ENCODE data around the gene ZIC2.

Gene ZIC2

DNA sequence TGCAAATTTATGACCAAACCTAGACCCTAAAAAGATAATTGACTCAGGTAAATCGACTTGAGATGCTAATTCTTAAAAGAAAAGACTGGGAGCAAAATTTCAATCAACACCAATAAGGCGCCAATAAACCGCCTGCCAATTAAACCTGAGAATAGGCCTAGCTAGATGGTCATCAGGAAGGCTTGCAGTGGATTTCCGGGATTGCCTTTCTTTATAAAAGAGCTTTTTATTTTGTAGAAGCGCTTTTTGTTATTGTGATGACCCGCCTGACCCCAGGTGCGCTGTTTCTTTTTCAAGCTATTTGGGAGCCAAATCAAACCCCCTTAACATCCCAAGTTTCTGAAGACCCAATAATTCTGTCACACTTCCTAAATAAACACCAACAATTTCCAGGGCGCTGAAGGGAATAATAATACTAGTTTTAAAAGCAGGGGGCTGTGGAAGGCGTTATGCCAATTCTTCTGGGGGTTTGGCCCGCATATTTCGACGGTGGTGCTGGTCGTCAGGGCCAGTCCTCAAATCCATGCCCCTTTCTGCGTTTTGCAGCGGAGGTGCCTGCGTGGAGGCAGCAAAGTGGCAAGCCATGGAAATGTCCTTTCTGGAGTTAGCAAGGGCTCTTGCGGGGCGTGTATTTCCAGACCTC lies 7.2 kb upstream of the ZIC2 start:
- no peak for DNase-seq (ENCODE audit: low read depth in 1 of 2, low spot score in 1 of 2)

DNA sequence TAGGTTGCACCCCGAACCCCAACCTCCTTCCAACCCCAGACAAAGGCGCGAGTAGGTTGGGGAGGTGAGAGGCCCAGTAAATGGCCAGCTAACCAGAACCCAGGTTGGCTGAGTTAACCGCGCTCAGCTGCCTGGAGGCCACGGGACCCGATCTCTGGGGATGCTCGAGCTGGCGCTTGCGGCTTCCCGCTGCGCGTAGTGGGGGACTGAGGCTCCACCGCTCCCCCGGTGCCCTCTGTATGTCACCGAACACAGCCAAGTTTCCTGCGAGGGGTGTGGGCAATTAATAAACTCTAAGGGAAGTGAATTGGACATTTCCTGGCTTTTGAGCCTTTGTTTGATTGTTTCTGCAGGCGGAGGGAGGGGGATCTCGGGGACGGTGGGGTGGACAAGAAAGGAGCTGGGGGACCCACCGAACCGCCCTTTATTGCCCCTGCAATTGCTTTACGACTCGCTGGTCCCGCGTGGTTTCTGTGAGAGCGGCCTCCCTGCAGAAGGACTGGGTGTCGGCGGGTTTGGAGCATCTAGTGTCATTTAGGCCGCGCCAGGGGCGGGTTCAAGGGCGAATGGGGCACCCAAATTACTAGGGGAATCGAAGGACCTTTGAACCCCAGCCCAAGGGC lies 6.5 kb upstream of the ZIC2 start:
- DNase-seq (ENCODE audit: low read depth in 1 of 2, low spot score in 1 of 2), result no peak

DNA sequence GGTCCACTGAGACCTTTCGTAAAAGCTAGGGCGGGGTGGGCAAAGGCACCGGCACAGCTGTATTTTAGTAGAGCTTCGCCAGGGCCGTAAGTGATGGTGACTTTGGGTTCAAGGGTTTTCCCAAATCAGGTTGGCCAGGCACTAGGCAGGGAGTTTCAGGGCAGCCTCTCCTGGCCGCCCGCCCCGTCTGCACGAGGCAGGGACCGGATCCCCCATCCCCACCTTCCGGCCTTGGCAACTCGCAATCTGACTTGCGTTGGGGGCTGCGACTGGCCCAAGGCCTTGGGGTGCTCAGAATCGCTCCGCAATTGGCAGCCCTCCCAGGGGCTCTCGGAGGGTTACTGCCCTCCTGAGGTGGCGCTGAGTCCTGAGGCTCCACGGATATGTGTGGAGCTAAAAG lies 6.0 kb upstream of the ZIC2 start:
- no peak for DNase-seq (ENCODE audit: low read depth in 1 of 2, low spot score in 1 of 2)

DNA sequence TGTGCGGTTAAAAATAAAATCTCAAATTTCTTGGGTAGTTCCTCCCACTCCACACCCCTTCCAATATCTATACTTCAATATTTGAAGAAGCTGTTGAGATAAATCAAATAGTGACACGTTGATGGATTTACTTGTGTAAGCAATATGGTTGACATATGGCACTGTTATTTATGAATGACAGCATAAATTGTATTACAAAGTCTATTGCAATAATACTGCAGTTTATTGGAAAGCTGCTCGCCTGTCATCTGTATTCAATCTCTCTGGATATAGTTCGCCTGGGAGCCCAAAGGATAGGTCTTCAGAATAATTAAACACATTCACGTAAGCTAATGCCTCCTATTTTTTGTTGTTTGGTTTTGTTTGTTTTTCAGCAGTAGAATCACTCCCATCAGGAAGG lies 5.0 kb upstream of the ZIC2 start:
- DNase-seq (ENCODE audit: low read depth in 1 of 2, low spot score in 1 of 2), result no peak

DNA sequence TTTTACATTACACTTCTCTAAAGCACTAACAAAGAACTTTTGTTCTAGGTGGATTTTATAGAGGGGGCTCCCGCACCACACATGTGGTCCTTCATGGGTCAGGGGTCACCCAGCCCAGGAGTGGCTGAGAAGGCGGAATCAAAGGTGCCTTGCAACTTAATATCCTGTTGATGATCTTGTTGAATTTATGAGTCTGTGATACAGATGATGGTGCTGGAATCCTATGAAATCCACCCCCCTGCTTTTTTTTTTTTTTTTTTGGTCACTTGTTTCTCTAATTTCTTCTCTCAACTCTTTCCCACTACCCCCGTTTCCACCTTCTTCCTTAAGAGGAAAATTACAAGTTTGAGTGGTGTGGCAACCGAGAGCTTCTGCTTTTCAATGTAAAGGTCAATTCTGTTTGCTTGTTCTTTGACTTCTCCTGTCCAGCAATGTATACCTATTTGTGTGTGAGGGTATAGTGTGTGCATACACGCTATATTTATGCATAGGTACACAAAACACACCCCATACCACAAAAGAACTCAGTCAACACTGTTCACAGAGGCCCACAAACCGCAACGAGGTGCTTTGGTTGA lies 4.2 kb upstream of the ZIC2 start:
- DNase-seq (ENCODE audit: low read depth in 1 of 2, low spot score in 1 of 2), result no peak

DNA sequence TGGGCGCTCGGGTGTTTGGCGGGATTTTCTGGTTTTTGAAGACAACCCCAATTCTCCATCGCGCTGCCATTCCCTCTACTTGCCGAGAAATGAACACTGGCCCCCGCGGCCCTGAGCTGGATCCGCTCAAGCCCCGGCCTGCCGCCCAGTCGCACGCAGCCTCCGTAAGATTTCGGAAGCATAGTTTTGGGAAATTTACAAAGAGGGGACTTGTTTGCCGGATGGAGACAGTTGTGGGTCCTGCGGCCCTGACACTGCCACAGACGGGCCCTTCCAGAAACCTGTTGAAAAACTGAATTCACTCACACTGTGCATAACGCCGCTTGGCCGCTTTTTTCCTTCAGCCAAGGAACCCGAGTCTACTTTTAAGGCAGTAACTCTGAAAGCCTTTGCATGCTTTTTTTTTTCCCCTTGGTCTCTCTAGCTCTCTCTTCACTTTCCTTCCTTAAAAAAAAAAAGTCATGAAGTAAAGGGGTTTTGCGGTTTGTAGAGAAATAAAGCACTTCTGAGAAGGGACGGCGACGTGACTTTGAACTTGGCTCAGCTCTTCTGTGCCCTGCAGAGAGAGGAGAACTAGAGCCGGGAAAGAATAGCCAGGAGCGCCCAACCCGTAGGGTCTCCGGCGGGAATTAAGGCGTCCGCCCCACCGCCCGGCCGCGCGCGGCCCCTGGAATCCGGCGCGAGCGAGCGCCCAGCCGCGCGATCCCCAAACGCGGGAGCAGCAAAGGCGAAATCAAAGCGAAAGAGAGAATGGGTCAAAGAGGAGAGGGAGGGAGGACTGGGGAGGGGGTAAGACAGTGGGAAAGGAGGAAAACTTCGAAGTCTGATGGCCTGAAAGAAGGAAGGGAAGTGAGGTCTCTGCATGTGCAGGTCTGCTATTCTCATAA lies 3.4 kb upstream of the ZIC2 start:
- DNase-seq (ENCODE audit: low read depth in 1 of 2, low spot score in 1 of 2), result no peak

DNA sequence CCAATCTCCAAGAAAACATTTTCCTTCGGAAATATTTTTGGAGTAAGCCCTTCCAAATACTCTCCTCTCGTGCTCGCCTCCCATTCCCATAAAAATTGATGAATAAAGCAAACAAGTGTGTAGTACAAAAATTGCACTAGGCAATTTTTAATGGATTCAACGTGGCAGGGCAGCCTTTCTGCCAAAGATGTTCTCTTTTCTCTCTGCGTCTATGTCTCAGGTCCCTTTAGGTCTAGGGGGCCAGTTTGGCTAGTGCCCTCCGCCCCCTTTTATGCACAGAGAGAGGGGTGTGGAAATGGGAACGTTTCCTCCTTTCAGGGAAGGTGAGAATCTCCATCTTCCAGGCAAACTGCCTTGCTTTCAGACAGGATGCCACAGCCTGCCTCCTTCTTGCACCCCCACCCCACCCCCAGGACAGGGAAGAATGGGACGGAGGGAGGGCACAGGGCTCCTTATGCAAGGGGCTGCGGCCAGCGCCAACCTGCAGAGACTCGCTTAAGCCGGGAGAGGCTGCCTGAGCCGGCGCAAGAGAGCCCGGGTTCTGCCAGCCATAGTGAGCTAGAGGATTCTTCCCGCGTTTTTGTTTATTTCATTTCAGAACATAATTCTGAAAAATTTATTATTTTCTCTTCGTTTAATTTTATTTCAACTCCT lies 2.7 kb upstream of the ZIC2 start:
- no peak for DNase-seq (ENCODE audit: low read depth in 1 of 2, low spot score in 1 of 2)

DNA sequence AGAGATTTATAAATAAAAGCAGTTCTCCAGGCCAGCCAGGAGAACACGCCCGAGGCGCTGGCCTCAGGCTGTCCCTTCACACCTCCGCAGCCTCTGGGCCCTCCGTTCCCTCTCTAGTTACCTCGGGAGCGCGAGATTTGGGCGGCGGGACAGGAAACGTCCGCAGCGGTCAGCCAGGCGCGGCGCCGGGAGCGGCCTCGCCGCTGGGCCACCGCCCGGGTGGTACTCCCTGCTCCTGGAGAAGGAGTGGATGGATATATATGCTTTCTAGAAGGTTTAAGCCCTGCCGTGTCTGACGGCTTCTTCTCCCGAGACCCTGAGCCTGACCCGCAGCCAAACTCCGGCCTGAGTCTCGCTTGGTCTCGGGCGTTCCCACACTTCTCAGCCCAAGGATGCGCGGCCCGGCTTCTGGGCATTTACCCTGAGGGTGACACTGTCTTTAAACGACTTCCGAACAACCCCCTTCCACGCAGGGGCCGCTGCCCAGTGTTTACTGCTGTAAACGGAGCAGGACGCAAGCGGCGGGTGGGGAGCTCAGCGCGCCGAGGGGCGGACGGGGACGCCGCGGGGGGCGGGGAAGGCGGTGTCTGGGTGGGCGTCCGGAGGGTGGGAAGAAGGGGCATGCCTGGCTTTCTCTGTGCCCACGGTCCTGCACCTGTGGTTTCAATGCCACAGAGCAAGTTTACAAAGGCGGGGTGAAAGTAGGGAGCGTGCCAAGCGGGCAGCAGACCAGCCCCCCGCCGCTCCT lies 2.0 kb upstream of the ZIC2 start:
- DNase-seq (ENCODE audit: low read depth in 1 of 2, low spot score in 1 of 2), result no peak

DNA sequence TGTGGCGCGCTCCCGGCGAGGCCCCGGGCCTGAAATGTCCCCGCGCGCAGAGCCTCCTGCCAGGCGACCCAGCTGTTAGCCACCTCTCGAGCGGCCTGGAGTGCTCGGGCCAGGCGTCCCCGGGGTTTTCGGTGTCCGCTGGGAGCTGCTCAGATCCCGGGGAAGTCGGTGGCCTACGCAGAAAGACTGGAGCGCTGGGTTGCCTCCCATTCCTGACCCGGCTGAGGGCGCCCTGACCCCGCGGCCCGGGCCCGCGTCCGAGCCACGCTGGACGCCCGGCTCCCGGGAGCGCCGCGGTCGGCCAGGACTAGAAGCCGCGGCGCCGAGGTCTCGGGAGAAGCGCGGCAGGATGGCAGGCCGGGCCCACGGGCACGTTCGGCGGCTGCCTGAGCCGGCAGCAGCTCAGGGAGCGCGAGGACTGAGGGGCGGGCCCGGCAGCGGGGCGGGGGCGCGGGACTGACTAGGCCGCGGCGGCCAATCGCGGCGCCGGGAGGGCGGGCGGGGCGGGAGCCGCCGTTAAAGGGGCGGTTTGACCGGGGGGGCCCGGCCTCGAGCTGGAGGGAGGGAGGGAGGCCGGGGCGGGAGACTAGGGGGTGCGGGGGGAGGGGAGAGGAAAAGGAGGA lies 1.3 kb upstream of the ZIC2 start:
- peak in 1 of 2 donors; percentile 32 for DNase-seq (ENCODE audit: low read depth in 1 of 2, low spot score in 1 of 2)

DNA sequence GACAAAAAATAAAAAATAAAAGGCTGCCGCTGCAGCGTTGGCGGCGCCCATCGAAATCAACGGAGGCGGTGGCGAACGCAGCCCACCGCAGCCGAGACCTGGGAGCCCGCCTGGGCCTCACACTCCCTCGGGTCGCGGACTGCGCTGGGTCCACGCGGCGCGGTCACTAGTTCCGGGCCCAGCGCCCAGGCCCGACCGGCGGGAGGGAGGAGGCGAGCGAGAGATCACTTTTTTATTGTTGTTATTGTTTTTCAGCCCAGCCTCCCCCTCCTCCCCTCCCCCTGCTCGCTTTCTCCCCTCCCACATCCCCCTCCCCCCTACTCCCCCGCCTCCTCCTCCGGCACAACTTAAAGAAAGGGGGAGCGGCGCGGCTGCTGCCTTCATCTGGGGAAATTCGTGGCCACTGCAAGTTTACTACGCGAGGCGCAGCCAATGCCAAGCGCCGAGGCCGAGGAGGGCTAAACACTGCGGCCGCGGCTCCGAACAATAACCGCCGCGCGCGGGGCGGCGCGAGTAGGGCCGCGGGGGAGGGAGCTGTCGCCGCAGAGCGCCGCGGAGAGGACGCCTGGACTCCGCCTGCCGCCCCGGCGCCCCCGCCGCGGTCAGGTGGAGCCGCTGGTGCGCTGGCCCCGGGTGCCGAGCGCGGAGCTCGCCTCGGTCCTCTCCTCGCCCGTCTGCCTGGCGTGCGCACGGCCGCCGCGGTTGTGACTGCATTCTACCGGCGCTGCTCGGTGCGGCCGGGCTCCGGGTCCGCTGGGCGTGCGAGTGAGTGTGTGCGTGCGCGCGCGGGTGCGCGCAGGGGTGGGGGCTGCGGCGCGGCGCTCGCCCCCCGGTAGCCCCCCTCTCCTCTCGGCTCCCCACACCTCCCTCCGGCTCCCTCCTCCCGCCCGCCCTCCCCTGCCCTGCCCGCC lies 505 bp upstream of the ZIC2 start:
- DNase-seq (ENCODE audit: low read depth in 1 of 2, low spot score in 1 of 2), result no peak

DNA sequence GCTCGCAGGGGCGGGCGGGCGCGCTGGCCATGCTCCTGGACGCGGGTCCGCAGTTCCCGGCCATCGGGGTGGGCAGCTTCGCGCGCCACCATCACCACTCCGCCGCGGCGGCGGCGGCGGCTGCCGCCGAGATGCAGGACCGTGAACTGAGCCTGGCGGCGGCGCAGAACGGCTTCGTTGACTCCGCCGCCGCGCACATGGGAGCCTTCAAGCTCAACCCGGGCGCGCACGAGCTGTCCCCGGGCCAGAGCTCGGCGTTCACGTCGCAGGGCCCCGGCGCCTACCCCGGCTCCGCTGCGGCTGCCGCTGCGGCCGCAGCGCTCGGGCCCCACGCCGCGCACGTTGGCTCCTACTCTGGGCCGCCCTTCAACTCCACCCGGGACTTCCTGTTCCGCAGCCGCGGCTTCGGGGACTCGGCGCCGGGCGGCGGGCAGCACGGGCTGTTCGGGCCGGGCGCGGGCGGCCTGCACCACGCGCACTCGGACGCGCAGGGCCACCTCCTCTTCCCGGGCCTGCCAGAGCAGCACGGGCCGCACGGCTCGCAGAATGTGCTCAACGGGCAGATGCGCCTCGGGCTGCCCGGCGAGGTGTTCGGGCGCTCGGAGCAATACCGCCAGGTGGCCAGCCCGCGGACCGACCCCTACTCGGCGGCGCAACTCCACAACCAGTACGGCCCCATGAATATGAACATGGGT lies 599 bp downstream of the ZIC2 start:
- DNase-seq (ENCODE audit: low read depth in 1 of 2, low spot score in 1 of 2), result no peak

DNA sequence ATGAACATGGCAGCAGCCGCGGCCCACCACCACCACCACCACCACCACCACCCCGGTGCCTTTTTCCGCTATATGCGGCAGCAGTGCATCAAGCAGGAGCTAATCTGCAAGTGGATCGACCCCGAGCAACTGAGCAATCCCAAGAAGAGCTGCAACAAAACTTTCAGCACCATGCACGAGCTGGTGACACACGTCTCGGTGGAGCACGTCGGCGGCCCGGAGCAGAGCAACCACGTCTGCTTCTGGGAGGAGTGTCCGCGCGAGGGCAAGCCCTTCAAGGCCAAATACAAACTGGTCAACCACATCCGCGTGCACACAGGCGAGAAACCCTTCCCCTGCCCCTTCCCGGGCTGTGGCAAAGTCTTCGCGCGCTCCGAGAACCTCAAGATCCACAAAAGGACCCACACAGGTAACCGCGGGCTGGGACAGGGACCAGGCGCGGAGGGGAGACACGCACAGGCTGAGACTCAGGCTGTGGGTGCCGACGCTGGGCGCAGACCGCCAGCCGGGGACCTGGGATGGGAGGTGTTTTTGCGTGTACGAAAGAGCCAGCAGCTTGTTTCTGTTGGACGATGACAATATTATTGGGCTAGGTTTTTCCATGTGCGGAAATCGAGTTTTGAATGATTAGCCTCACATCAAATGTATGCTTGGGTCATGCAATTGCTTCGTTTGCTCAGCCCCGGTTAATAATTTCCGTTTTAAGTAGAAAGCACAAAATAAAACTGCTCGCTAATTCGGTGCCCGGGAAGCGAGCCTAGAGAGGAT lies 1.3 kb downstream of the ZIC2 start:
- no peak for DNase-seq (ENCODE audit: low read depth in 1 of 2, low spot score in 1 of 2)

DNA sequence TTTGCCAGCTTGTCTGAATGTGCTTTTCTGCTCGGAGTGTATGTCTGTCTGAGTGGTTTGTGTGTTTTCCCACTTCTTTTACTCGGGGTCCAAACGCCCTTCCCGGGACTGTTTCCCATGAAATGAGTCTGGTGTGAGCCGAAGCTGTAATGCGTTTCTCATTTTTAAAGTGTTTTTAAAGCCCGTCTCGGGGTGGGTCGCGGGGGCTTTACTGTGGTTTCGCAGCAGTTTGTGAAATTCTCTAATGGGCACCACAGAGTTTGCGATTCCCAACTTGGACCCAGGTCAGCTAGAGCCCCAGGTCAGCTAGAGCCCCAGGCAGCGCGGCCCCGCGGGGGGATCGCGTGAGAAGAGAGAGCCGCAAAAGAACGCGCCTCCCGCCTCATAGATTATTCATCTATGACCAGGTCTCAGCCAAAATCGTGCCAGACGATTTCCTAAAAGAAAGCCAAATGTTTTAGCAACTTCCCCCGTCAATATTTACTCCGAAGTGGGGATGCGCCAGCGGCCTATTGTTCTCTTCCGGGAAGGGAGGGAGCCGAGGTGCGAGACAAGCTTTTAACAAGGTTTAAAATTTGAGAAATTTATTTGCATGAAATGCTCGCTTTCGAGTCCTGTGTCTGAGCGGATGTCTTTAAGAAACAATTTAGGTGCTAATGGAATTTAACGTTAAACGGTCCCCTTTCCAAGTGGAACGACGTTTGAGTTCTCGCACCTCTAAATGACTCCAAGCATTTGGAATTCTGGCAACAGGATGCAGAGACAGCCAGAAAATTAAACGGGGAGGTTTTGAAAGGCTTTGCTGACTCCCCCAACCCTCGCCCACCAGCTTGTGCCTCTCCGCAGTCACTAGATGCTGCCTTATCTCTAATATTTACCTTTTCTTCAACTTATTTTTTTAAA lies 2.2 kb downstream of the ZIC2 start:
- no peak for DNase-seq (ENCODE audit: low read depth in 1 of 2, low spot score in 1 of 2)

DNA sequence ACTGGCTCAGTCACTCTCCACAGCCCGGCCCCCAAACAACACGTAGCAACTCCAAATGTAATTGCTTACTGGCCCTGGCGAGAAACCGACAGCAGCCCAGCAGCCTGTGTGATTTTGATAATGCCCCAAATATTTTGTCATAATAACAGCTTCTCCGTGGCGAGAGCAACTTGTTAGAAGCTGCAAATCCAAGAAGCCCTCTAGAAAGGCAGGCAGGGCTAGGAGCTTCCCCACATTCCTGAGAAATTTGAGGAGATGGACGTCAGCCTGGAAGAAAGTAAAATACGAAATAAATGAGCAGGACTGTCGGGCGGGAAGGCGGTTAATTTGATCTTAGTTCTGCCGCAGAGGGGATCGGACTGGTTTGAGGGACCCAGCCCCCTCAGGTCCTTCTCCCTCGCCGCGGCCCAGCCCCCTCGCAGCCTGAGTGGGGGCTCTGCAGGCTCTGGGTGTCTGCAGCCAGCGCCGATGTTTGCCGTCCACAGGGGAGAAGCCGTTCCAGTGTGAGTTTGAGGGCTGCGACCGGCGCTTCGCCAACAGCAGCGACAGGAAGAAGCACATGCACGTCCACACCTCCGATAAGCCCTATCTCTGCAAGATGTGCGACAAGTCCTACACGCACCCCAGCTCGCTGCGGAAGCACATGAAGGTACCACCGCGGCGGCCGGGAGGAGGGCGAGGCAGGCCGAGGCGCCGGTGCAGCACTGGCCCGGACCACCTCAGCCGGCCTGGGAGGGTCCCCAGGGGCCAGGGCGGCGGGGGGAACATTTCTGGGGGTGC lies 3.1 kb downstream of the ZIC2 start:
- no peak for DNase-seq (ENCODE audit: low read depth in 1 of 2, low spot score in 1 of 2)

DNA sequence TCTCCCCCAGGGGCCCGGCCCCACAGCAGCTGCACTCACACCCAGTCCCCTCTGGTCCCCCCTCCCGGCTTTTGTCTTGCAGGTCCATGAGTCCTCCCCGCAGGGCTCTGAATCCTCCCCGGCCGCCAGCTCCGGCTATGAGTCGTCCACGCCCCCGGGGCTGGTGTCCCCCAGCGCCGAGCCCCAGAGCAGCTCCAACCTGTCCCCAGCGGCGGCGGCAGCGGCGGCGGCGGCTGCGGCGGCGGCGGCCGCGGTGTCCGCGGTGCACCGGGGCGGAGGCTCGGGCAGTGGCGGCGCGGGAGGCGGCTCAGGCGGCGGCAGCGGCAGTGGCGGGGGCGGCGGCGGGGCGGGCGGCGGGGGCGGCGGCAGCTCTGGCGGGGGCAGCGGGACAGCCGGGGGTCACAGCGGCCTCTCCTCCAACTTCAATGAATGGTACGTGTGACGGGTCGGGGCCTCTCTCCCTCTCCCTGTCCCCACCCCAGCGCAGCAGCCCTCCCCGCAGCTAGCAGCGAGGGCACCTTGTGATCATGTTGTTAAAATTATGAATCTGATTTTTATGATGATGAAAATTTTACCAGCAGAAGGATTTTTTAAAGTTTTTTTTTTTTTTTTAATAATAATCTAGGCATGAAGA lies 3.8 kb downstream of the ZIC2 start:
- DNase-seq (ENCODE audit: low read depth in 1 of 2, low spot score in 1 of 2), result no peak
